ENCODE data around the gene CD6.

The CD6 gene

GRCh38 chr11:60978546-60979380 is 7.3 kb downstream of the CD6 start:
- TF ChIP-seq CTCF (conservative IDR thresholded peaks at IDR 0.05): no peak
- no peak overlapping the region for H3K27ac ChIP-seq

GRCh38 chr11:60981515-60981914 is 10.0 kb downstream of the CD6 start:
- H3K27ac ChIP-seq: no peak overlapping the region
- no peak for TF ChIP-seq CTCF (conservative IDR thresholded peaks at IDR 0.05)

DNA sequence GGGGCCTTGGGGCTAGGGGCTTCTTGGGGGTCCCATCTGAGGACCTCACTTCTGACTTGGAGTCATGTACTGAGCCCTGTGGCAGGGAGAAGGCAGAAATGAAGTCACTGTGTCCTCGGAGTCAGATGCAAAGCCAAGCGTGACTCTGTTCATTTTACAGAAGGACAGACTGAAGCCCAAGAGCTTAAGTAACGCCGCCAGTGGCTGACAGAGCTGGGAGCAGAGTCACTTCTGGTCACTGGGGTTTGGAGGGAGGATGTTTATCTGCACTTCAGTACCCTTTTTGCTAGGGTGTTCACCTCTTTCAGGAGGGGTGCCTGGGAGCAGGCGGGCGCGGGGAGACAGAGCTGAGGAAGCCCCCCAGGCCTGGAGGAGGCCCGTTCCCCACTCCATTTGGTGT is 10.7 kb downstream of the CD6 start:
- TF ChIP-seq CTCF (conservative IDR thresholded peaks at IDR 0.05): no peak
- H3K27ac ChIP-seq: no peak overlapping the region

GRCh38 chr11:60984149-60984548 is 12.7 kb downstream of the CD6 start:
- no peak overlapping the region for H3K27ac ChIP-seq
- no peak for TF ChIP-seq CTCF (conservative IDR thresholded peaks at IDR 0.05)

- no peak for TF ChIP-seq CTCF (conservative IDR thresholded peaks at IDR 0.05)
- H3K27ac ChIP-seq: no peak overlapping the region
Measured at GRCh38 chr11:60984636-60985035, 13.2 kb downstream of the CD6 start.

GRCh38 chr11:60985501-60985900 is 14.0 kb downstream of the CD6 start:
- TF ChIP-seq CTCF (conservative IDR thresholded peaks at IDR 0.05): no peak
- H3K27ac ChIP-seq: no peak overlapping the region

DNA sequence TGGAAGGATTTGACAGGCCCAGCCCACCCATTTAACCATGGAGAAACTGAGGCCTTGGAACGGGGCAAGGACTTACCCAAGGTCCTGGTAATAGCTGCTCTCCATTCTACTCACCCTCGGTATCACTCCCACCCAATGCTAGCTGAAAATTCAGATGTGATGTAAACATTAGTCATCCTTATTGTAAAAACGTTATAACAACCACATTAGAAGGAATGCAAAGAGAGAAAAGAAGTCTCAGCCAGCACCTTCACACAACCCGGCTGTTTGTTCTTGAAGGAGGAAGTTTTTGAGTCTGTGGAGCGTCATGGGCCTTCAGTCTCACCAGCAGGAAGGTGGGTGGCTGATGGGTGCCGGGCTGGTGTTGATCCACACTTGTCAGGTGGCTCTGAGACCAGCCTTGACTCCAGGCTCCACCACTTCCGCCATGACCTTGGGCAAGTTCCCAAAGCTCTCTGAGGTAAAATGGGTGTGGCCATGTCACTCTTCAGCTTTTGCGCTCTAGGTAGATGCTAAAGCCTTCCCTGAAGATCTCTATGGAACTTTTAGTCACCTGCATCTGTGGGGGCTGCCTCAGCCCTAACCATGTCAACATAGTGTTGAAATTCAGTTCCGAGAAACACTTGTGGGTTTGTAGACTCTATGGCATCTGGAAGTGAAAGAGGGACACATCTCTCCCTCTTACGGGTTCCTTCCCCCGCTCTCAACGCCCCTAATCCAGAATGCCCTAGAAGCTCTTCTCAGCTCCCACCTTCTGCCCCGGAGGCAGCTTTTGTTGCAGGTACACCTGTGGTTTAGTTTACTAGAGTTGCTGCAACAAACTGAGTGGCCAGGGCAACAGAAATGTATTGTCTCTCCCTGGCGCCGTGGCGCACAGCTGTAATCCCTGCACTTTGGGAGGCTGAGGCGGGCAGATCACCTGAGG is 14.8 kb downstream of the CD6 start:
- no peak for TF ChIP-seq CTCF (conservative IDR thresholded peaks at IDR 0.05)
- no peak overlapping the region for H3K27ac ChIP-seq

Data from VCaP (cell line).